Vagina (tissue), 2 donors: ENCODE data around the gene CACNB2.

ENCODE experiments used
- CTCF ChIP-seq, 3 experiments: fragments of 450-650 bp in 2 of 3; fragments of 200-600 bp in 1 of 3; sonication (generic) in 1 of 3; IDR thresholded peaks; one replicate each; pipeline ENCODE4 v1.5.1; 2017 to 2019; ENCODE audit warnings: antibody characterized with exemption in 3 of 3, mild to moderate bottlenecking in 2 of 3, moderate library complexity in 2 of 3
- POLR2AphosphoS5 ChIP-seq, 2 donors: sonication (generic); formaldehyde crosslinking; IDR thresholded peaks; one replicate each; pipeline ENCODE4 v1.9.0; 2017; ENCODE audit warnings: antibody characterized with exemption in 2 of 2, mild to moderate bottlenecking in 2 of 2, low read depth in 1 of 2; ENCODE audit not compliant: insufficient read depth in 1 of 2

- TF ChIP-seq CTCF (IDR thresholded peaks at IDR 0.05) (no peak), POLR2AphosphoS5 (IDR thresholded peaks at IDR 0.05; ENCODE audit: insufficient read depth in 1 of 2, low read depth in 1 of 2) (no peak)
Measured at GRCh38 chr10:18209241-18209640, 69.0 kb downstream of the CACNB2 start.
